Left renal pelvis (tissue), 4 donors: ENCODE results near the gene PSKH1. TPM values are rescaled to one million over a fixed set of nuclear protein-coding genes. Genes with fewer than 3 reads are reported as not detected.

Experiments used
- DNase-seq, 4 donors: peaks; one replicate each; pipeline ENCODE4 v3.0.0-alpha.2; 2013; ENCODE audit warnings: low read depth in 4 of 4, low spot score in 3 of 4
- polyA plus RNA-seq, 4 donors: library from polyadenylated mRNA; unstranded; fragments of 120-200 nt; gene quantifications; one replicate each; pipeline ENCODE4 v1.2.1, GENCODE V29; 2013; ENCODE audit not compliant: insufficient read length in 4 of 4

The PSKH1 gene
- polyA plus RNA-seq, 4 donors = 31.0 to 36.4 (median 34.3) TPM

DNA sequence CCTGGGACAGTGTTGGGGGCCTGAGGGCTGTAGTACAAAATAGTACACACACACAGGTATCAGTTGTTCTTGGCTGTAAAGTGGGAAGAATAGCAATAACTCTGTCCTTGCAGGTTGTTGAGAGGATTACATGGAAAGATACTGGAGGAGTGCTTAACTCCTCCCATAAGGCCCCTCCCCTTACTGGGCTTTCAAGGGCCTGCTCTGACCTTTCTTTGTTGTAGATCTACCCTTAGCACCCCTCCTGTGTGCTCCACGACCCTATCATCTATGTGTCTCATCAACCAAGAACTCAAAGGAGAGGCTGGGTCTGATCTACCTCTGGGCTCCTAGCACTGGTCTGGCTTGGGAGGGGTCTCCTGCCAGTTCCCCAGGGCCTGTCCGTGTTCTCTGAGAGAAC, 28.5 kb upstream of the PSKH1 start:
- DNase-seq = no peak

DNA sequence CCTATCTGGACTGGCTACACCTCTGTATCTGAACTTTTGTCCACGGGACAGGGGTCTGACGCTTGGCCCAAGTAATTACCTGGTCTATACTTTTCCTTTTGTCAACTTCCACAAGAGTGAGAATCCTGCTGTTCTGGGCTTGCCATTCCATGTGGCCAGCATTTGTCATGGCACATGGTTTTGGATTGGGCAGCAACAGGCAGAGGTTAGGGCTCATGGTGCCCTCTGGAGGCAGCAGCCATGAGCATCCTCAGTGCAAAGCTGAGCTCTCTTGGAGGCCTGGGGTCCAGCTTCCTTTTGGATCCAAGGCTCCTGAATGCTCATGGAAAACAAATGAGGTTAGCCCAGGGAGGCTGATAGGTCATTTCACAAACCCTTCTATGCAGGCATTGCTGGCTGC, 27.7 kb upstream of the PSKH1 start:
- DNase-seq = no peak

DNA sequence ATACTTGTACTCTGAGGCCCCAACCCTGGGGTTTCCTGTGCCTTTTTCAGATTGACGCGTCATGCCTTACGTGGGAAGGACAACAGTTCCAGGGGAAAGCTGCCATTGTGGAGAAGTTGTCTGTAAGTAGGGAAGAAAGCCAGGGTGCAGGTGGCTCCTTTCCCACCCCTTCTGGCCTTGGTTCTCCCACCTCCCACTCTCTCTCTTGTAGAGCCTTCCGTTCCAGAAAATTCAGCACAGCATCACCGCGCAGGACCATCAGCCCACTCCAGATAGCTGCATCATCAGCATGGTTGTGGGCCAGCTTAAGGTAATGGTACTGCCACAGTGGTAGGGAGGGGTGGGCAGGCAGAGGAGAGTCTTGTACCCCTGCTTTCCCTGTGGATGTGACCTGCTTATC, 24.8 kb upstream of the PSKH1 start:
- no peak for DNase-seq

DNA sequence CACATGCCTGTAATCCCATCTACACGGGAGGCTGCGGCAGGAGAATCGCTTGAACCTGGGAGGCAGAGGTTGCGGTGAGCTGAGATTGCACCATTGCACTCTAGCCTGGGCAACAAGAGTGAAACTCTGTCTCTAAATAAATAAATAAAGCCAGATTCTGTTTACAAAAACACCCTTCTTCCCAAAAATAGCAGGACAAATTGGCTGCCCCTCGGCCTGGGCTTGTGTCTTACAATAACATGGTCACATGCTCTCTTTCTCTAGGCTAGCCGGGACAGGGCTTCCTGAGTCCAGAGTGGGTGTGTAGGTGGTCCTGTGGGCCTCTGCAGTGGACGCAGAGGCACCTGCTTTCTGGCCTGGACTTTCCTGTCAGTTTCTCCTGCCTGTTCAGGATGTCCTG, 23.4 kb upstream of the PSKH1 start:
- no peak for DNase-seq

DNA sequence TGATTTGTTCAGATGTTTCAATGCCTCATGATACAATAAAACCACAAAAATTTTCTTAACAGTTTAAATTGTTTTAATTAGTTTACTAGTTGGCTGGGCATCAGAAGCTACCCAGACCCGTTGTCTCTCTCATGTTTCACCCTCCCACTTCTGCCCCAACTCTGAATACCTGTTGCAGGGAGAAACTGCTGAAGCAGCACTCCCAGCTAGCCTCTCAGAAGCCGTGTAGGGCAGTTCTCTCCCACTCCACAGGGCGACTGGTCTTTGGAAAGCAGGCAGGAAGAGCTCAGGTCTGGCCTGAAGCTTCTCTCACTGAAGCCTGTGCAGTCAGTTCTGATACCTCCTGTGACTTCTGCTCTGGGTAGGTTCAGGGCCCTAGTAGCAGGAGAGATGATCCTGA, 21.8 kb upstream of the PSKH1 start:
- no peak for DNase-seq

DNA sequence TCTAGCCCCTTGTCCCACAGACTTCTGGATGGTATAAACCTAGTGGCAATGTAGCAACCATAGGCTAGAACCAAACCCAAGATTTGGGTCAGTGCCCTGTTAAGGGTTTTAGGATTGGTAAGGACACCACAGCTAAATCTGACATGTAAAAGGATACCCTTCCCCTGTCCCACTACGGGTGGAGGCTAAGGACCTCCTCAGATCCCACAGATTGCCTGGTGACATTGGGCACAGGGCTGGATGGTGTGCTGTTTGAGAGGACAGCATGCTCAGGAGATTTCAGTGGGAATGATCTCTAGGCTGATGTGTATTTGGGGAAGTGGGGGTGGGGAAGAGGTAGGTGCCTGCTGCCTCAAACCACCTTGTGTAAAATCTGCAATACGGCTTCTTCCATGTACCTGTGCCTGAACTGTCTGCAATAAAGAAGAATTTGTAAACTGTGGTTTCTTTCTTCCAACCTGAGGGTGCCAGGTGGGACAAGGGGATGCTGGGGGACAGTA, 20.9 kb upstream of the PSKH1 start:
- DNase-seq = no peak

DNA sequence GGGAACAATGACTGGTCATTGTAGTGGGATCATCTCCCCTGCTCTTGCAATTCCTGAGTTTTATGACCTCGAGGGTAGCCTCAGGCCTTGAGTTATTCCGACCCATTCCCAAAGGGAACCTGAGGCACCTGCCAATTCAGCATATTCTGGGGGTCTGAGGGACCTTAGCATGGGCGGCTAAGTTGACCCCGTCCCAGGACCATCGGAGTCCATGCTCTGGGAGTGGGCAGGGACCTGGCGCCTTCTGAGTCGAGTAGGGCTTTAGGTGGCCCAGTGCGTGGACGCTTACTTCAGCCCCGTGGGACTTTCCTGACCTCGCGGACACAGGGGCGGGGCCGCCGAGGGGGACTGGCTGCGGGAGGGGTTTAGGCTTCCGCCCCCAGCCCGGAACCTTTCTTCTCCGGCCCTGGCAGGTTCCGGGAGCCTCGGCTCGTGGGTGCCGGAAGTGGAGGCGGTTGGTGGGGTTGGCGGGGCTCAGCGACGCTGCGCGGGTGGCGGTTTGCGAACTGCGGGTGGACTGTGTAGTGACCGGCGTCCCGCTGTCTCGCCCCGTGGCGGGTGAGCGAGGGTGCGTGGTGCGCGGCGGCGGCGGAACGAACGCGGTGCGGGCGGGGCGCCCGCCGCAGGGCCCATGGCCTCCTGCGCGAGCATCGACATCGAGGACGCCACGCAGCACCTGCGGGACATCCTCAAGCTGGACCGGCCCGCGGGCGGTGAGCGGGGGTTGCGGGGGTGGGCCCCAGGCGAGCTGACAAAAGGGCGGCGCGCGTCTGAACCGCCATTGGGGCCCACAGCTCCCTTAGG, 20.2 kb upstream of the PSKH1 start, which contains the start of gene EDC4:
TSS of gene EDC4 (plus strand) at position 422 of the 804 bp plus-strand sequence. CDS start at position 632, 210 bp downstream.
- DNase-seq = peak in 1 of 4 donors; percentile 47

DNA sequence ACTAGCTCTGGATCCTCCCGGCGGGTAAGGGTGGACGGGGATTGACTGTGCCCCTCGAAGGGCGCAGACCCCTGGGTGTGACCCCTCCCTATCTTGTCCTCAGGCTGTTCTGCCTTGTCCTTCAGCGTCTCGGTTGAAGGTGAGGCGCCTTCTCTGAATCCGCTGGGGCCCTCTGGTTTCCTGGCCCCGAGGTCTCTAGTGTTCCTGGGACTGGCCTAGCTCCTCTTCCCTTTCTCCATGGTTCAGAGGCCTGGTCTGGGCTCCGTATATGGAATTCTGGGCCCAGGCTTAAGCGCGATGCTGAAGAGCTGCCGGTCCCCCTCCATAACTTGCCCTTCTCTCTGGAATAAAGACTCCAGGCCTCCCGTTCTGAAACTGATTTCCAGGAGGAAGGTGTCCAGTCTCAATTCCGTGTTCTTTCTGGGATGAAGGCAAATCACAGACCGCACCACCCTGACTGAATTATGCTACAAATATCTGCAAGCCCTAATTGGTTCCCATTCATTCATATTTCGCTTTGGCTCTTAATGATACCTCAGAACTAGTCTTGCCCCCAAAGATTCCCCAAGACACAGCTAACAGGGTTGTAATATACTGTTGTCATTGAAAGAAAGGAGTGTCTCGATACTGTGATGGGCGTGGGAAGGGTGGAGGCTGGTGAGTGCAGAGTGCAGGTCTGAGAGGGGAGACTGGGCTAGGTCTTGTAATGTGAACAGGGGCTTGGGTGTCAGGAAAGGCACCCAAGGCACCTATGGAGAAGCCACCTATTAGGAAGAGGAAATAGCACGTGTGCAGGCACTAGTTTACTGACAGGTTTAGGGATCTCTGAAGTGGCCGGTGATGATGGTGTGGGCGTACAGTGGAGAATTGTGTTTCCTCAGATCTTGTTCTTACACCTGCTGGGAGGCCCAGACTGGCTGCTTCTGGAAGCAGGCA, 19.4 kb upstream of the PSKH1 start:
- DNase-seq = no peak

DNA sequence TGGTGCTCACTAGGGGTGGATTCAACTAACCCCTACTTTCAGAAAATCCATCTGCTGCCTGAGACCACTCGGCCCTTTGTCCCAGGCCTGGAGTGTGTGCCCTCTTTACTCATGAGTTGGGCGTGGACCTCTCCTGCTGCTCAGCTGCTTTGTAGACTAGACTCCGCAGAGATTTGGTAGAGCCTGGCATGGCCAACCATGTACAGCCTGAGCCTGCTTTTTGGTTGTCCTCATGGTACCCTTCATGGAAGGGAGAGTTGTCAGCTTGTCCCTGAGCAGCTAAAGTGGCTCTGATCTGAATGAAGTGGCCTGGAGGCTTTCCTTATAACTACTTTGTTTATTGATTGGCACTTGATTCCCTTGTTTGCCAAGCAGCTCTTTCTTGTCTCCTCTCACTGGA, 18.7 kb upstream of the PSKH1 start:
- no peak for DNase-seq

DNA sequence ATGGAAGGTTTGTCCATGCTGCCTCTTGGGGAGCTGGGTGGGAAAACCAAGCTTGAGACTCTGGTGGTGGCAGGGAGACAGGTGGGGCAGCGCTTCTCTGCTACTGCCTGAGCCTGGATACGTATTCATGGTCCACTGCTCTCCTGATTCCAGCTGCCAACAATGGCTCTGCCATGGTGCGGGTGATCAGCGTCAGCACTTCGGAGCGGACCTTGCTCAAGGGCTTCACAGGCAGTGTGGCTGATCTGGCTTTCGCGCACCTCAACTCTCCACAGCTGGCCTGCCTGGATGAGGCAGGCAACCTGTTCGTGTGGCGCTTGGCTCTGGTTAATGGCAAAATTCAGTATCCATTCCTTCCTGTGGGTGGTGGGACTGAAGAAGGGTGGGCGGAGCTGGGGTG, 16.0 kb upstream of the PSKH1 start:
- no peak for DNase-seq

DNA sequence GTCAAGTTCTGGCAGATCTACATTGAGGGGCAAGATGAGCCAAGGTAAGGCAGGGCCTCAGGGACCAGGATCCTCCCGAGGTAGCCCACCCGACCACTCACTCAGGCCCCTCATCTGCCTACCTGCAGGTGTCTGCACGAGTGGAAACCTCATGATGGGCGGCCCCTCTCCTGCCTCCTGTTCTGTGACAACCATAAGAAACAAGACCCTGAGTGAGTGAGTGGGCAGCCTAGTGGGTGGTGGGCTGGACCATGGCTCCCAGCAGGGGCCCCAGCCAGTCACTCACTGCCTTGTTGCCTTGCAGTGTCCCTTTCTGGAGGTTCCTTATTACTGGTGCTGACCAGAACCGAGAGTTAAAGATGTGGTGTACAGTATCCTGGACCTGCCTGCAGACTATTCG, 14.8 kb upstream of the PSKH1 start:
- no peak for DNase-seq

DNA sequence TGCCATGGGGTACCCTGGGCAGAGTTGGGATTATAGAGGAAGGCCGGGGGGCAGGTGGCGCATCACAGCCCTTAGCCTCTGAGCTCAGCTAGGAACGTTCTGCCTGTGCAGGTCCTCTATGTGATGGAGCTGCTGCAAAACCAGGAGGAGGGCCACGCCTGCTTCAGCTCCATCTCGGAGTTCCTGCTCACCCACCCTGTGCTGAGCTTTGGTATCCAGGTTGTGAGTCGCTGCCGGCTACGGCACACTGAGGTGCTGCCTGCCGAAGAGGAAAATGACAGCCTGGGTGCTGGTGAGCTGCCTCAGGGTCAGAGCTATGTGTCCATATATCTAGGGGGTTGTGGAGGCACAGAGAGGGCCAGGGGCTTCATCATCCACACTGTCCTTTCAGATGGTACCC, 14.2 kb upstream of the PSKH1 start:
- DNase-seq = no peak

DNA sequence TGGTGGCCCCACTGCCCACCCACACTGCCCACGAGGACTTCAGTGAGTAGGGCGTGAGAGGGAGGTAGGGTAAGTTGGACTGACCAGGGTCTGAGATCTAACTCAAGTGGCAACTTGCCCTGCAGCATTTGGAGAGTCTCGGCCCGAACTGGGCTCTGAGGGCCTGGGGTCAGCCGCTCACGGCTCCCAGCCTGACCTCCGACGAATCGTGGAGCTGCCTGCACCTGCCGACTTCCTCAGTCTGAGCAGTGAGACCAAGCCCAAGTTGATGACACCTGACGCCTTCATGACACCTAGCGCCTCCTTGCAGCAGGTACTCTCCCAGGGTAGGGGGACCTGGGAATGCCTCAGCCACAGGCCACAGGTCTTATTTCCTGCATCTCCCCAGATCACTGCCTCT, 13.6 kb upstream of the PSKH1 start:
- DNase-seq = no peak

DNA sequence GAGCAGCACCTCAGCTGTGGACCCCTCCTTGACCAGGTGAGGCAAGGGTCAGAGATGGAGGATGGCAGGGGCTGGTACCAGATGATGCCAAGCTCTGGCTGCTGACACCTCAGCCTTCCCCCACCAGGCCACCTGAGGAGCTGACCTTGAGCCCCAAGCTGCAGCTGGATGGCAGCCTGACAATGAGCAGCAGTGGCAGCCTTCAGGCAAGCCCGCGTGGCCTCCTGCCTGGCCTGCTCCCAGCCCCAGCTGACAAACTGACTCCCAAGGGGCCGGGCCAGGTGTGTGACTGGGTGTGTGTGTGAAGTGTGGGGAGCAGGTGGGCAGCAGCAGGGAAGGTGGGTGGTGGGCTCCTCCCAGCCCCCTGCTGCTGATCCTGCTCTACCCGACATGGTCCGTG, 13.1 kb upstream of the PSKH1 start:
- DNase-seq = no peak

DNA sequence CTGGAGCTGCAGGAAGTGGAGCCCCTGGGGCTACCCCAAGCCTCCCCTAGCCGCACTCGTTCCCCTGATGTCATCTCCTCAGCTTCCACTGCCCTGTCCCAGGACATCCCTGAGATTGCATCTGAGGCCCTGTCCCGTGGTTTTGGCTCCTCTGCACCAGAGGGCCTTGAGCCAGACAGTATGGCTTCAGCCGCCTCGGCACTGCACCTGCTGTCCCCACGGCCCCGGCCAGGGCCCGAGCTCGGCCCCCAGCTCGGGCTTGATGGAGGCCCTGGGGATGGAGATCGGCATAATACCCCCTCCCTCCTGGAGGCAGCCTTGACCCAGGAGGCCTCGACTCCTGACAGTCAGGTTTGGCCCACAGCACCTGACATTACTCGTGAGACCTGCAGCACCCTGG, 12.5 kb upstream of the PSKH1 start:
- DNase-seq = no peak

DNA sequence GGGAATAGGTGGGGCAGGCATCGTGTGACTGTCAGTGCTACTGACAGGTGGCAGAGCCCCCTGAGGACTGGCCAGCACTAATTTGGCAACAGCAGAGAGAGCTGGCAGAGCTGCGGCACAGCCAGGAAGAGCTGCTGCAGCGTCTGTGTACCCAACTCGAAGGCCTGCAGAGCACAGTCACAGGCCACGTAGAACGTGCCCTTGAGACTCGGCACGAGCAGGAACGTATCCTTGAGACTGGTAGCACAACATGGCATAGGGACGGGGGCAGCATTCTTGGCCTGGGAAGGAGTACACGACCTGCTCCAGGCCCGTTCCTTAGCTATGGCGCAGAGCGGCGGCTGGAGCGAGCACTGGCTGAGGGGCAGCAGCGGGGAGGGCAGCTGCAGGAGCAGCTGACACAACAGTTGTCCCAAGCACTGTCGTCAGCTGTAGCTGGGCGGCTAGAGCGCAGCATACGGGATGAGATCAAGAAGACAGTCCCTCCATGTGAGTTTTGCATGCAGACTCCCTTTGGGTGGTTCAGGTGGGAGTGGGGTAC, 11.4 kb upstream of the PSKH1 start:
- DNase-seq = no peak

DNA sequence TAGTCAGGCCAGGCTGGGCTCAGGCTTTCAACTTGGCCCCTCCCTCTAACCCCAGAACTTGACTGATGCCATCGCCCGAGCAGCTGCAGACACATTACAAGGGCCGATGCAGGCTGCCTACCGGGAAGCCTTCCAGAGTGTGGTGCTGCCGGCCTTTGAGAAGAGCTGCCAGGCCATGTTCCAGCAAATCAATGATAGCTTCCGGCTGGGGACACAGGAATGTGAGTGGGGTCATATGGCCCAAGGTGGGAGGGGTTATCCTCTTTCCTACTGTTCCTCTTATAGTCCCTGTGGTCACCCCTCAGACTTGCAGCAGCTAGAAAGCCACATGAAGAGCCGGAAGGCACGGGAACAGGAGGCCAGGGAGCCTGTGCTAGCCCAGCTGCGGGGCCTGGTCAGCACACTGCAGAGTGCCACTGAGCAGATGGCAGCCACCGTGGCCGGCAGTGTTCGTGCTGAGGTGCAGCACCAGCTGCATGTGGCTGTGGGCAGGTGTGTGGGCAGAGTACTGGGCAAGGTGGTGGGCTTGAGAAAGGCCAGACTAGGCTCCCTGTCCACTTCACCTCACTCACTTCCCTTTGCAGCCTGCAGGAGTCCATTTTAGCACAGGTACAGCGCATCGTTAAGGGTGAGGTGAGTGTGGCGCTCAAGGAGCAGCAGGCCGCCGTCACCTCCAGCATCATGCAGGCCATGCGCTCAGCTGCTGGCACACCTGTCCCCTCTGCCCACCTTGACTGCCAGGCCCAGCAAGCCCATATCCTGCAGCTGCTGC, 10.5 kb upstream of the PSKH1 start:
- no peak for DNase-seq

DNA sequence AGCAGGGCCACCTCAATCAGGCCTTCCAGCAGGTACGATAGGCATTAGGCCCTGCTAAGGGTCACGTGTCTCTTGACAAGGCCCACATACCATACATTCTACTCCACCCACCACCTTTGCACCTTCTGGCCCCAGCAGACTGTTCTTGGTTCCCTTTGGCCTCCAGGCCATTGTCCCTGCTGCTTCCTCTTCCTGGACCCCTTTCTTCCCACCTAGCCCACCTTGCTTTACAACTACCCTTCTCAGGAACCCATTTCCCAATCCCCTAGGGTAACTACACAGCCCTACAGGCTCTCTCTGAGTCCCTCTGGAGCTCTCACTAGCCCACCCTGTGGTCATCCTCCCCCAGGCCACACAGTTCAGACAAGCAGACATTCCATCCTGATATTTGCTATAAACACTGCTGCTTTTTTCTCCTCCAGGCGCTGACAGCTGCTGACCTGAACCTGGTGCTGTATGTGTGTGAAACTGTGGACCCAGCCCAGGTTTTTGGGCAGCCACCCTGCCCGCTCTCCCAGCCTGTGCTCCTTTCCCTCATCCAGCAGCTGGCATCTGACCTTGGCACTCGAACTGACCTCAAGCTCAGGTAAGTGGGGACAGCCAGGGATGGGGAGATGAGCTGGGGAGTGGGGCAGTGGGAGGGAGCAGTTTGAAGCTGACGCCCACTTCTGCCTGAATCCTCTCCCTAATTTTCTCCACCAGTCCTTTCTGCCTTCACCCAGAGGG, 9.7 kb upstream of the PSKH1 start:
- DNase-seq = no peak

DNA sequence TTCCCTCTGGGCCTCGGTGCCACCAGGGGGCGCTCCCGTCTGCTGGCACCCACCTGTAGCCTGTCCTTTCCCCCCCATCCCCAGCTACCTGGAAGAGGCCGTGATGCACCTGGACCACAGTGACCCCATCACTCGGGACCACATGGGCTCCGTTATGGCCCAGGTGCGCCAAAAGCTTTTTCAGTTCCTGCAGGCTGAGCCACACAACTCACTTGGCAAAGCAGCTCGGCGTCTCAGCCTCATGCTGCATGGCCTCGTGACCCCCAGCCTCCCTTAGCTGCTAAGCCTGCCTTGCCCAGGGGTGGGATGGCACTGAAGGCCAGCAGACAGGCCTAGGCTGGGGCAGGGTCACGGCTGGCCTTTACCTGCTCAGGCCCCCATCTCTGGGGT, 9.2 kb upstream of the PSKH1 start:
- DNase-seq = no peak

DNA sequence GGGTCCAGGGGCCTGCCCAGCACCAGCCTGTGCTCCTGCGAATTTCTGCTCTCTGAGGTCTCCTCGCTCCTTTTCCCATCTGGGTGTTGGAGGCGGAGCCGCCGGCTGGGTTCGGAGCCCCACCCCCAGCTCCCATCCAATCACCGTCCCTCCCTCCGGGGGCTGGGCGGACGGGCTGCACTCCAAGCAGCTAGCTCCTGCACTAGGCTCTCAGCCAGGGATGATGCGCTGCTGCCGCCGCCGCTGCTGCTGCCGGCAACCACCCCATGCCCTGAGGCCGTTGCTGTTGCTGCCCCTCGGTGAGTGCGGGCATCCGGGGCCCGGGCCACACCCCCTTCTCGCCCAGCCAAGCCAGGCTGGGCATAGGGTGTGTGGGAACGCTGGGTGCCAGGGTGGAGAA, 8.4 kb upstream of the PSKH1 start, which contains the start of gene NRN1L:
TSS of gene NRN1L (plus strand) at position 202 of the 400 bp plus-strand sequence. CDS start at position 221, 19 bp downstream.
- DNase-seq = peak in 2 of 4 donors; percentile 48 to 50
